Heart right ventricle (tissue), 16 donors: Measurements from ENCODE around the gene FFAR3. TPM values are rescaled to one million over a fixed set of nuclear protein-coding genes. Genes with fewer than 3 reads are reported as not detected.
A peak's percentile ranks its signal among the peaks of the same experiment; 100 is the strongest.

Experiments
- ATAC-seq, 8 donors: fragments of 200-7000 bp; cut with Tn5 transposase; one replicate each; pipeline ENCODE4 v1.9.1; 2020; ENCODE audit warnings: mild to moderate bottlenecking in 8 of 8, moderate library complexity in 8 of 8, moderate number of reproducible peaks in 1 of 8
- DNase-seq, 2 donors: peaks; one replicate each; pipeline ENCODE4 v3.0.0-alpha.2; 2020
- H3K27ac ChIP-seq, 10 donors: fragments of 200-600 bp; sonication (generic) in 2 of 10; one replicate each; pipeline versions ENCODE4 v1.5.0 to v1.8.0; 2020 to 2022; ENCODE audit warnings: mild to moderate bottlenecking in 3 of 10
- H3K27me3 ChIP-seq, 7 donors: fragments of 200-600 bp; one replicate each; pipeline ENCODE4 v1.8.0; 2021 to 2022; ENCODE audit warnings: mild to moderate bottlenecking in 2 of 7
- H3K36me3 ChIP-seq, 9 donors: fragments of 200-600 bp; sonication (generic) in 1 of 9; one replicate each; pipeline versions ENCODE4 v1.5.0 to v1.8.0; 2020 to 2022; ENCODE audit warnings: mild to moderate bottlenecking in 2 of 9
- H3K4me1 ChIP-seq, 9 donors: fragments of 200-600 bp; sonication (generic) in 1 of 9; one replicate each; pipeline versions ENCODE4 v1.5.0 to v1.8.0; 2020 to 2022; ENCODE audit warnings: mild to moderate bottlenecking in 4 of 9
- H3K4me3 ChIP-seq, 10 donors: fragments of 200-600 bp; sonication (generic) in 2 of 10; one replicate each; pipeline versions ENCODE4 v1.5.0 to v1.8.0; 2020 to 2022; ENCODE audit warnings: mild to moderate bottlenecking in 7 of 10, moderate library complexity in 2 of 10
- H3K9me3 ChIP-seq, 11 donors: fragments of 200-600 bp in 10 of 11; sonication (generic) in 2 of 11; one replicate each; pipeline versions ENCODE4 v1.5.0 to v1.8.0; 2013 to 2022; ENCODE audit warnings: mild to moderate bottlenecking in 2 of 11, control low read depth in 1 of 11, moderate library complexity in 1 of 11
- WGBS, 2 donors: extraction: QIAGEN DNeasy Blood & Tissue Kit; methylation state at CpG; one replicate each; pipeline ENCODE4 v1.1.7; 2013; ENCODE audit warnings: inconsistent platforms in 1 of 2; 5-methylcytosine and 5-hydroxymethylcytosine counted together
- intact Hi-C, 10 donors: fragments of 100-400 bp; cut with DNase I; formaldehyde crosslinking; loops; one replicate each; pipeline versions ENCODE4 v1.11.1 to v1.14.2; 2022
- polyA plus RNA-seq, 2 donors: library from polyadenylated mRNA; stranded (reverse); fragments of 200-250 nt; gene quantifications; one replicate each; pipeline ENCODE4 v1.2.3, GENCODE V29; 2013
- total RNA-seq, 10 donors: library from RNA; stranded (reverse); fragmentation: NEBNext Ultra II Directional in 3 of 10; extraction: Animal tissue kit (Norgen Biotek cat#: 25700) in 3 of 10; gene quantifications; one replicate each; pipeline versions ENCODE4 v1.2.1 to v1.2.4, GENCODE V29; 2021 to 2023
- TF ChIP-seq, protein P1 (sequence below), 9 donors: fragments of 200-600 bp; sonication (generic) in 2 of 9; IDR thresholded peaks; one replicate each; pipeline versions ENCODE4 v1.5.0 to v1.8.0; 2021 to 2022; ENCODE audit warnings: antibody characterized with exemption in 9 of 9, mild to moderate bottlenecking in 5 of 9, moderate library complexity in 1 of 9
- donor health status: Arrhythmogenic right ventricular cardiomyopathy.
- donor health status: ischemic (EF 13 %, LVEDD 7.1; RV severe dilation, severe dysfunction).
- donor health status: healthy with polysubstance abuse.
- donor health status: DM: no; HTN: yes; CAD: no.
- donor health status: DM: no; HTN: no; CAD: no.
- donor health status: ischemic (EF 25% LVEDD 6.9; RV normal size, moderate dysfunction).
- donor health status: ischemic (EF 25% LVEDD 5.7; RV mildly dilated, moderate dysfunction).
- donor health status: healthy.
- donor health status: DM: yes; HTN: yes; CAD: no.
- donor health status: Ischemic cardiomyopathy.
- donor health status: ischemic (EF 35%, LVEDD 5.7; RV mildly dilated, moderate dysfunction).
- donor health status: nonischemic (EF 11% LVEDD 7.7; RV severe dilation, severe dysfunction).
- donor health status: DM: yes; HTN: yes; CAD: no.
- donor health status: PGD.
- donor health status: ischemic (EF 29% LVEDD 5.4; RV normal size, mild dysfunction).
- donor health status: nonischemic (EF 23%, LVEDD 6.1; RV moderate dilation, normal function).

The FFAR3 gene
- total and polyA plus RNA-seq, 12 donors, result 0.09 to 0.49 (median 0.40) TPM; not detected in 9

DNA sequence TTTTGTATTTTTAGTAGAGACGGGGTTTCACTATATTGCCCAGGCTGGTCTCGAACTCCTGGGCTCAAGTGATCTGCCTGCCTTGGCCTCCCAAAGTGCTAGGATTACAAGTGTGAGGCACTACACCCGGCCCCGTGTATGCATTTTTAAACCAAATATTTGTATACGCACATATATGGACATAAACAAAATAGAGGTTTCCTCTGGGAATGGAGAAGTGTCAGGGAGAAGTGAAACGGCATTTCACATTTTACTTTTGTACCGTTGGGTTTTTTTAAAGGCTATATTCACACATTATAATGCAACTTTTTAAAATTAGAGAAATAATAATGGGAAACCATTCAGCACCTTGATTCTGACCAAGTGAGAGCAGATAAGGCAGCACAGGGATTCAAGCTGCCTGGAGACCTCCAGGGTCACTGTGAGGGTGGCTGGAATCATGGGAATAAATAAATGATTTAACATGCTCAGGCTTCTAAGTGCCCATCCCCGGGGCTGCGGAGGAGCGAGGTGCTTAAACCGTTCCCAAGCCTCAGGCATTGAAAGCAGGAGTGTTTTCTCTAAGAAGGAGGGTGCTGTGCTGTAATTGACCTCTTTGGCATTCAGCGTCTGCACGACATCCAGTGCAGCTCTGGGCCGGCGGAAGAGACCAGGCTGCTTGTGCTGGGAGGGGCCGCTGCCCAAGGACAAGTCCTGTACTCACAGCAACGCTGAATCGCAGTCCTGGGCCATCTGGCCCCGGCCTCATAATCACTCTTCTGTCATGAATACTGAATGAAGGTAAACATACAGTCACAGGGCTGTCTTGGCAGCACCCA, 37.3 kb downstream of the FFAR3 start:
- 43 to 46% methylated on average over 19 of the region's 19 CpGs for WGBS, 2 donors
- peak in 1 of 2 donors; percentile 28 for DNase-seq
- ATAC-seq, result peak in 4 of 8 donors; percentile 16 to 76 (median 67)

GRCh38 chr19:35396240-35396885, 38.1 kb downstream of the FFAR3 start:
- H3K27ac ChIP-seq, result no peak overlapping the region
- intact Hi-C loops, result no loop called here
- WGBS, 2 donors, result 93 to 97% methylated on average over 14 of the region's 14 CpGs
- H3K9me3 ChIP-seq, result no peaks in the 10 kb centered on the region
- H3K4me3 ChIP-seq, result no peak overlapping the region
- ATAC-seq (no peak), DNase-seq (no peak)
- TF ChIP-seq, protein P1, sequence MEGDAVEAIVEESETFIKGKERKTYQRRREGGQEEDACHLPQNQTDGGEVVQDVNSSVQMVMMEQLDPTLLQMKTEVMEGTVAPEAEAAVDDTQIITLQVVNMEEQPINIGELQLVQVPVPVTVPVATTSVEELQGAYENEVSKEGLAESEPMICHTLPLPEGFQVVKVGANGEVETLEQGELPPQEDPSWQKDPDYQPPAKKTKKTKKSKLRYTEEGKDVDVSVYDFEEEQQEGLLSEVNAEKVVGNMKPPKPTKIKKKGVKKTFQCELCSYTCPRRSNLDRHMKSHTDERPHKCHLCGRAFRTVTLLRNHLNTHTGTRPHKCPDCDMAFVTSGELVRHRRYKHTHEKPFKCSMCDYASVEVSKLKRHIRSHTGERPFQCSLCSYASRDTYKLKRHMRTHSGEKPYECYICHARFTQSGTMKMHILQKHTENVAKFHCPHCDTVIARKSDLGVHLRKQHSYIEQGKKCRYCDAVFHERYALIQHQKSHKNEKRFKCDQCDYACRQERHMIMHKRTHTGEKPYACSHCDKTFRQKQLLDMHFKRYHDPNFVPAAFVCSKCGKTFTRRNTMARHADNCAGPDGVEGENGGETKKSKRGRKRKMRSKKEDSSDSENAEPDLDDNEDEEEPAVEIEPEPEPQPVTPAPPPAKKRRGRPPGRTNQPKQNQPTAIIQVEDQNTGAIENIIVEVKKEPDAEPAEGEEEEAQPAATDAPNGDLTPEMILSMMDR (IDR thresholded peaks at IDR 0.05), result no peak
- H3K36me3 ChIP-seq, result no peaks in the 10 kb centered on the region
- H3K27me3 ChIP-seq, result no peaks in the 10 kb centered on the region
- peaks cover 0 to 10% (median 4%) of the 10 kb centered on the region in 9 donors for H3K4me1 ChIP-seq

More for the DNA sequence above, 37.3 kb downstream of the FFAR3 start:
- intact Hi-C loops, result no loop called here
- no peak overlapping the region for H3K4me3 ChIP-seq
- H3K9me3 ChIP-seq, result no peaks in the 10 kb centered on the region
- H3K4me1 ChIP-seq, result peaks cover 0 to 10% (median 4%) of the 10 kb centered on the region in 9 donors
- TF ChIP-seq, protein P1 (IDR thresholded peaks at IDR 0.05), result no peak
- H3K36me3 ChIP-seq, result no peaks in the 10 kb centered on the region
- H3K27me3 ChIP-seq, result no peaks in the 10 kb centered on the region
- no peak overlapping the region for H3K27ac ChIP-seq

- H3K4me1 ChIP-seq, result peaks cover 0 to 10% (median 4%) of the 10 kb centered on the region in 9 donors
- H3K27me3 ChIP-seq, result no peaks in the 10 kb centered on the region
- TF ChIP-seq, protein P1 (IDR thresholded peaks at IDR 0.05), result no peak
- intact Hi-C loops, result no loop called here
- DNase-seq (no peak), ATAC-seq (no peak)
- H3K27ac ChIP-seq, result no peak overlapping the region
- no peak overlapping the region for H3K4me3 ChIP-seq
- H3K36me3 ChIP-seq, result no peaks in the 10 kb centered on the region
- no peaks in the 10 kb centered on the region for H3K9me3 ChIP-seq
- WGBS, 2 donors, result 58 to 68% methylated on average over 6 of the region's 6 CpGs
These were observed 38.8 kb downstream of the FFAR3 start for GRCh38 chr19:35397064-35397463.

DNA sequence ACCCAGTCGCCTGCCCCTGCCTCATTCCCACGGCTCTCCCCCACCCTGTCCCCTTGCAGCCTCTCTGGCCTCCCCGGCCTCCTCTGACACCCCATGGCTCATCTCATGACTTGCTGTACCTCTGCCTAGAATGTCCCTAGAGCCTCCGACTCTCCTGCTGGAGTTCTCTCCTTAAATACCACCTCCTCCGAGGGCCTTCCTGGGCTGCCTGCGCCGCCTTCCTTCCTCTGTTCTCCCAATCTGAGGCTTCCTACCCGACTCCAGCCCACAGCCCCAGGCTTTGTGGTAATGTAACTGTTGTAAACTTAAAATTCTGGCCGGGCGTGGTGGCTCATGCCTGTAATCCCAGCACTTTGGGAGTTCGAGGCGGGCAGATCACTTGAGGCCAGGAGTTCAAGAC, 40.3 kb downstream of the FFAR3 start:
- intact Hi-C loops, result no loop called here
- H3K27me3 ChIP-seq, result no peaks in the 10 kb centered on the region
- no peaks in the 10 kb centered on the region for H3K9me3 ChIP-seq
- WGBS, 2 donors, result 90 to 96% methylated on average over 12 of the region's 12 CpGs
- DNase-seq, result no peak
- H3K4me3 ChIP-seq, result no peak overlapping the region
- no peak for ATAC-seq
- H3K27ac ChIP-seq, result no peak overlapping the region
- peaks cover 0 to 10% (median 5%) of the 10 kb centered on the region in 9 donors for H3K4me1 ChIP-seq
- H3K36me3 ChIP-seq, result no peaks in the 10 kb centered on the region
- TF ChIP-seq, protein P1 (IDR thresholded peaks at IDR 0.05), result no peak
